Gastroesophageal sphincter (tissue), 4 donors: ENCODE measurements around the gene SYNE3. TPM values are rescaled to one million over a fixed set of nuclear protein-coding genes. Genes with fewer than 3 reads are reported as not detected.

Experiments used
- ATAC-seq: fragments of 150-250 bp; one replicate; pipeline ENCODE4 v1.9.1; 2016; ENCODE audit warnings: mild to moderate bottlenecking, moderate library complexity
- H3K27ac ChIP-seq, 4 donors: fragments of 200-600 bp; sonication (generic) in 3 of 4; 1 replicate in 3 of 4; 2 replicates in 1 of 4; pipeline ENCODE4 v1.5.1; 2016 to 2019
- H3K27me3 ChIP-seq: fragments of 200-600 bp; sonication (generic); one replicate; pipeline ENCODE4 v1.5.1; 2019
- H3K36me3 ChIP-seq, 2 donors: fragments of 200-600 bp; sonication (generic); one replicate each; pipeline ENCODE4 v1.5.1; 2019; ENCODE audit warnings: control low read depth in 1 of 2
- H3K4me1 ChIP-seq, 3 donors: fragments of 200-600 bp; sonication (generic); 1 replicate in 2 of 3; 2 replicates in 1 of 3; pipeline ENCODE4 v1.5.1; 2016 to 2019; ENCODE audit warnings: control low read depth in 2 of 3
- H3K4me3 ChIP-seq, 2 donors: fragments of 200-600 bp; sonication (generic); one replicate each; pipeline ENCODE4 v1.5.1; 2019; ENCODE audit warnings: mild to moderate bottlenecking in 1 of 2, moderate library complexity in 1 of 2
- H3K9me3 ChIP-seq, 3 donors: fragments of 200-600 bp; sonication (generic); one replicate each; pipeline ENCODE4 v1.5.1; 2017 to 2019; ENCODE audit warnings: control low read depth in 2 of 3
- EP300 ChIP-seq: sonication (generic); formaldehyde crosslinking; IDR thresholded peaks from one replicate; pipeline ENCODE4 v1.6.1; 2017; ENCODE audit warnings: antibody characterized with exemption, mild to moderate bottlenecking
- POLR2A ChIP-seq, 2 donors: fragments of 450-650 bp; IDR thresholded peaks; one replicate each; pipeline ENCODE4 v1.6.1; 2017; ENCODE audit warnings: antibody characterized with exemption in 2 of 2, mild to moderate bottlenecking in 2 of 2, moderate library complexity in 1 of 2
- POLR2AphosphoS5 ChIP-seq: sonication (generic); formaldehyde crosslinking; IDR thresholded peaks from one replicate; pipeline ENCODE4 v1.6.1; 2017; ENCODE audit warnings: antibody characterized with exemption
- WGBS, 2 donors: methylation state at CpG; one replicate each; pipeline ENCODE4 v1.1.5; 2018; ENCODE audit warnings: low coverage in 1 of 2; 5-methylcytosine and 5-hydroxymethylcytosine counted together
- total RNA-seq, 4 donors: library from RNA; depleted of rRNA; stranded (reverse); fragments of >200 nt; gene quantifications; one replicate each; pipeline ENCODE4 v1.1.0, GENCODE V29; 2016
- TF ChIP-seq, protein P1 (sequence below), 4 experiments: fragments of 200-600 bp in 2 of 4; fragments of 450-650 bp in 2 of 4; sonication (generic) in 1 of 4; IDR thresholded peaks; one replicate each; pipeline ENCODE4 v1.5.1; 2017 to 2019; ENCODE audit warnings: antibody characterized with exemption in 4 of 4, mild to moderate bottlenecking in 2 of 4, moderate library complexity in 2 of 4

The SYNE3 gene
- total RNA-seq, 4 donors from 2014 or later: 16.5 to 28.0 (median 20.3) TPM

- Histone ChIP-seq H3K36me3 (no peaks in the 10 kb centered on the region), H3K27ac (peak overlapping the region in 3 of 4 donors; percentile 46 to 71 (median 47)), H3K4me3 (no peak overlapping the region), H3K27me3 (peaks cover 14% of the 10 kb centered on the region), H3K4me1 (peaks cover 0 to 78% (median 37%) of the 10 kb centered on the region in 3 donors), H3K9me3 (no peaks in the 10 kb centered on the region)
- TF ChIP-seq, protein P1, sequence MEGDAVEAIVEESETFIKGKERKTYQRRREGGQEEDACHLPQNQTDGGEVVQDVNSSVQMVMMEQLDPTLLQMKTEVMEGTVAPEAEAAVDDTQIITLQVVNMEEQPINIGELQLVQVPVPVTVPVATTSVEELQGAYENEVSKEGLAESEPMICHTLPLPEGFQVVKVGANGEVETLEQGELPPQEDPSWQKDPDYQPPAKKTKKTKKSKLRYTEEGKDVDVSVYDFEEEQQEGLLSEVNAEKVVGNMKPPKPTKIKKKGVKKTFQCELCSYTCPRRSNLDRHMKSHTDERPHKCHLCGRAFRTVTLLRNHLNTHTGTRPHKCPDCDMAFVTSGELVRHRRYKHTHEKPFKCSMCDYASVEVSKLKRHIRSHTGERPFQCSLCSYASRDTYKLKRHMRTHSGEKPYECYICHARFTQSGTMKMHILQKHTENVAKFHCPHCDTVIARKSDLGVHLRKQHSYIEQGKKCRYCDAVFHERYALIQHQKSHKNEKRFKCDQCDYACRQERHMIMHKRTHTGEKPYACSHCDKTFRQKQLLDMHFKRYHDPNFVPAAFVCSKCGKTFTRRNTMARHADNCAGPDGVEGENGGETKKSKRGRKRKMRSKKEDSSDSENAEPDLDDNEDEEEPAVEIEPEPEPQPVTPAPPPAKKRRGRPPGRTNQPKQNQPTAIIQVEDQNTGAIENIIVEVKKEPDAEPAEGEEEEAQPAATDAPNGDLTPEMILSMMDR (IDR thresholded peaks at IDR 0.05): no peak
- TF ChIP-seq POLR2A (IDR thresholded peaks at IDR 0.05) (no peak), POLR2AphosphoS5 (no peak)
- WGBS, 2 donors: 61 to 86% methylated on average over 1 to 4 of the region's 6 CpGs
- ATAC-seq: peak; percentile 14
These were observed 27.9 kb downstream of the SYNE3 start for GRCh38 chr14:95488376-95489213.

GRCh38 chr14:95487669-95488084 lies 28.8 kb downstream of the SYNE3 start:
- no peaks in the 10 kb centered on the region for H3K9me3 ChIP-seq
- no peak for TF ChIP-seq POLR2AphosphoS5
- TF ChIP-seq POLR2A (IDR thresholded peaks at IDR 0.05): no peak
- no peak for TF ChIP-seq EP300
- TF ChIP-seq, protein P1 (IDR thresholded peaks at IDR 0.05): no peak
- no peaks in the 10 kb centered on the region for H3K36me3 ChIP-seq
- no peak overlapping the region for H3K4me3 ChIP-seq
- H3K27ac ChIP-seq: no peak overlapping the region
- no peak for ATAC-seq
- H3K27me3 ChIP-seq: peaks cover 8% of the 10 kb centered on the region
- WGBS, 2 donors: 64 to 83% methylated on average over 2 to 3 of the region's 3 CpGs
- H3K4me1 ChIP-seq: peaks cover 0 to 87% (median 44%) of the 10 kb centered on the region in 3 donors

DNA sequence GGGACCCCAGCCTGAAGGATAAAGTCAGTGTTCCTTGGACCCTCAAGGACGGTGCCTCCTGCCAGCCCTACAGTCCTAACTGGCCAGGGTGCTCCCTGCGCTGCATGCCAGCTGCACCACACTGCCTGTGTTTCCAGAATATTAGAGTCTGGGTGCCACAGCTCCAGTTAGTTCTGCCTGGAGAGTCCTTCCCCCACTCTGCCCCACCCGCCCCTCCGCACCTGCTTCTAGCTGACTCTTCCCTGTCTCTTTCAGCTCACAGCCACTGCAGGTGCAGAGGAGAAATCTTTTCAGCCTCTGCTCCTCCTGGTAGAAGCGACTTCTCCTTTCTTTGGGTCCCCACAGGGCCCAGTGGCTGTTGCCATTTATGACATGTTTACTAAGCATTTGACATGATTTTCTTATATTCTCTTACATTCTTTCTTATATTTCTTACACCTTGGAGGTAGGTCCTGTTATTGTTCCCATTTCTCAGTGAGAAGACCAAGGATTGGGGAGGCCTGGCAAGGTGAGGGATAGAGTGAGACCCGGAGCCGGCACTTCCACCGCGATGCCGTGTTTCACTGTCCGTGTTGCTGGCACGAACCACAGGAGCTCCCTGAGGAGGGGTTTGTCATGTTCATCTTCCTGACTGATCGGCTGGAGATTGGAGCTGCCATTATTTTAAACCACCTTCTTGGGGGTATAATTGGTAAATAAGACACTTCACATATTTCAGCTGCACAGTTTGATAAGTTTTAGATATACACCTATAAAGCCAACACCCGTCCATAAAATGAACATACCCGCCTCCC lies 29.4 kb downstream of the SYNE3 start:
- H3K9me3 ChIP-seq: no peaks in the 10 kb centered on the region
- H3K27ac ChIP-seq: no peak overlapping the region
- TF ChIP-seq, protein P1 (IDR thresholded peaks at IDR 0.05): no peak
- TF ChIP-seq POLR2AphosphoS5 (no peak), EP300 (no peak), POLR2A (IDR thresholded peaks at IDR 0.05) (no peak)
- H3K27me3 ChIP-seq: peaks cover 4% of the 10 kb centered on the region
- WGBS, 2 donors: 94 to 97% methylated on average over 9 to 12 of the region's 15 CpGs
- H3K4me1 ChIP-seq: peaks cover 0 to 93% (median 49%) of the 10 kb centered on the region in 3 donors
- no peaks in the 10 kb centered on the region for H3K36me3 ChIP-seq
- no peak for ATAC-seq
- H3K4me3 ChIP-seq: no peak overlapping the region

- 81% methylated on average over 2 of the region's 7 CpGs; no CpG with 5 or more reads in 1 of the 2 donors for WGBS, 2 donors
These were observed 31.1 kb downstream of the SYNE3 start for GRCh38 chr14:95485222-95485819.

More at GRCh38 chr14:95485222-95485819, 31.1 kb downstream of the SYNE3 start:
- peaks cover 0 to 96% (median 58%) of the 10 kb centered on the region in 3 donors for H3K4me1 ChIP-seq
- H3K27me3 ChIP-seq: peaks cover 4% of the 10 kb centered on the region
- H3K4me3 ChIP-seq: no peak overlapping the region
- H3K27ac ChIP-seq: peak overlapping the region in 2 of 4 donors; percentile 2 to 79
- no peak for ATAC-seq
- H3K36me3 ChIP-seq: no peaks in the 10 kb centered on the region
- no peaks in the 10 kb centered on the region for H3K9me3 ChIP-seq
- no peak for TF ChIP-seq POLR2A (IDR thresholded peaks at IDR 0.05)
- TF ChIP-seq, protein P1 (IDR thresholded peaks at IDR 0.05): no peak
- no peak for TF ChIP-seq POLR2AphosphoS5
- no peak for TF ChIP-seq EP300
